IPS-18c (cell line): Measurements from ENCODE around the gene CCND1.
A peak's percentile ranks its signal among the peaks of the same experiment; 100 is the strongest.
"Not testable (repeated sequence)": the region's sequence is repeated elsewhere in the genome, so short reads cannot be mapped to it uniquely, and the experiment has no call there.

Experiments
- H3K4me3 ChIP-seq: 2 replicates; pipeline ENCODE4 v1.7.0; 2013; ENCODE audit warnings: low read depth, mild to moderate bottlenecking, low read length, moderate library complexity; ENCODE audit not compliant: insufficient read depth
- H3K9me3 ChIP-seq: one replicate; pipeline ENCODE4 v1.6.1; 2013; ENCODE audit warnings: mild to moderate bottlenecking, low read length, moderate library complexity; ENCODE audit not compliant: control insufficient read depth, insufficient read depth

The CCND1 gene

DNA sequence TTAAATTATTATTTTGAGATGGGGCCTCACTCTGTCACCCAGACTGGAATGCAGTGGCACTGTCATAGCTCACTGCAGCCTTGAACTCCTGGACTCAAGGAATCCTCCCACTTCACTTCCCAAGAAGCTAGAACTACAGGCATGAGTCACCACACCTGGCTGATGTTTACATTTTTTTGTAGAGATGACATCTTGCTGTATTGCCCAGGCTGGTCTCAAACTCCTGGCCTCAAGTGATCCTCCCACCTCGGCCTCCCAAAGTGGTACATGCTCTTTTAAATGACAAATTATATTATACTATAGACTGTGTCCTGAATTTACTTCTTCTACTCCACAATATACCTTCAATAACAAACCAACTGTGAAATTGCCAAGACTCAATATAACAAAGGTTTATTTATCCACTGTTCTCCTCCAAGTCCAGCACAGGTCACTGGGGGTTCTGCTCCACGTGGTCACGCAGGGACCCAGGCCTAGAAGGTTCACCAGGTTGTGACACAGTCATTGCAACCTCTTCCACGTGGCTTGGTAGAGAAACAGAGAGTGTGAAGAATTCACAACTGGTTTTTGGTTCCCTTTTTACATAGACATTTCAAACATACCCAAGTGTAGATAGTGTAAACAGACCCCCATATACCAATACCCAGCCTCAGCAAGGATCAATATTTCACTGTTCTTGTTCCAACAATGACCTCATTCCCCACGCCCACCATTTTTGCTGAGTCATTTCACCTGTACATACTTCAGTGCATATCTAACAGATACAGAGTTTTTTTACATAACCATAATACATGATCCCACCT is 47.2 kb downstream of the CCND1 start:
- H3K9me3 ChIP-seq, H3K4me3 ChIP-seq: not testable (repeated sequence)

DNA sequence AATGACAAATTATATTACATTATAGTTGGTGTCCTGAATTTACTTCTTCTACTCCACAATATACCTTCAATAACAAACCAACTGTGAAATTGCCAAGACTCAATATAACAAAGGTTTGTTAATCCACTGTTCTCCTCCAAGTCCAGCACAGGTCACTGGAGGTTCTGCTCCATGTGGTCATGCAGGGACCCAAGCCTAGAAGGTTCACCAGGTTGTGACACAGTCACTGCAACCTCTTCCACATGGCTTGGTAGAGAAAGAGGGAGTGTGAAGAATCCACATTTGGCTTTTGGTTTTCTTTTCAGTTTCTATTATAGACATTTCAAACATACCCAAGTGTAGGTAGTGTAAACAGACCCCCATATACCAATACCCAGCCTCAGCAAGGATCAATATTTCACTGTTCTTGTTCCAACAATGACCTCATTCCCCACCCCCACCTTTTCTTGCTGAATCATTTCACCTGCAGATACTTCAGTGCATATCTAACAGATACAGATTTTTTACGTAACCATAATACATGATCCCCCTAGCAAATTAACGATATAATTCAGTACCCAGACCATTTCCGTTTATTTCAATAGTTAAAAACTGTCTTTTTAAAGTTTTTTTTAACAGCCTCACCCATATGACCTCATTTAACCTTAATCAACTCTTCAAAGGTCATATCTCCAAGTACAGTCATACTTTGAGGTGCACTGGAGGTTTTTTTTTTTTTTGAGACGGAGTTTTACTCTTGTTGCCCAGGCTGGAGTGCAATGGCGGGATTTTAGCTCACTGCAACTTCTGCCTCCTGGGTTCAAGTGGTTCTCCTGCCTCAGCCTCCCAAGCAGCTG is 48.7 kb downstream of the CCND1 start:
- Histone ChIP-seq H3K4me3 (no peak overlapping the region), H3K9me3 (no peaks in the 10 kb centered on the region)

DNA sequence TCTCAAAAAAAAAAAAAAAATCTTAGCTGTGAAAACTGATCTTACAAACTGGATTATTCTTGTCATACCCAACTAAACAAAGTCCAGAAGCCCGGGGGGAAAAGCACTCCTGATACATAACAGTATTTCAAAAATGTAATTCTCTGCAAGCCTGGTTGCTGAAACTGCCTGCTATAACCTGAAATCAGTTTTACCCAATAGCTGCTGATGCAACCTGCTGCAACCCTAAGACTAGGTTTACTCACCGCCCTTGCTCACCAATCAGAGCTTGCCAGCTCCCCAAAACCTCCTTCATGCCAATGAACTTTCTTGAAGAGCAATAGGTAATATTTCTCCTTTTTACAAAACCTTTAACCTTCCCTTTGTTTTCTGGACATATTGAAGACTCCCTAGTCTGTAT is 50.5 kb downstream of the CCND1 start:
- Histone ChIP-seq H3K4me3 (no peak overlapping the region), H3K9me3 (no peaks in the 10 kb centered on the region)

DNA sequence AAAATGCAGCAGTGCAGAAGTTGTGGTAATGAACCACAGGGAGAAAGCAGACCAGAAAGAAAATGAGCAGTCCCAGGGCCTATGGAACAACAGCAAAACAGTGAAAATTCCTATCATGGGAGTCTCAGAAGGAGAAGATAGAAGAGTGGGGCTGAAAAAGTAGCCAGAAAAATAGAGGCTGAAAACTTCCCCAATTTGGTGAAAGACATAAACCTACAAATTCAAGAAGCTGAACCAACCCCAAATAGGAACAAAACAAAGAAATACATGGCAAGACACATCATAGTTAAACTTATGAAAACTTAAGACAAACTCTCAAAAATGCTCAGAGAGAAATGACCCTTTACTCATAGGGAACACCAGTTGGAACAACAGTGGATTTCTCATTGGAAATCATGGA is 51.5 kb downstream of the CCND1 start:
- Histone ChIP-seq H3K9me3 (no peaks in the 10 kb centered on the region), H3K4me3 (no peak overlapping the region)

DNA sequence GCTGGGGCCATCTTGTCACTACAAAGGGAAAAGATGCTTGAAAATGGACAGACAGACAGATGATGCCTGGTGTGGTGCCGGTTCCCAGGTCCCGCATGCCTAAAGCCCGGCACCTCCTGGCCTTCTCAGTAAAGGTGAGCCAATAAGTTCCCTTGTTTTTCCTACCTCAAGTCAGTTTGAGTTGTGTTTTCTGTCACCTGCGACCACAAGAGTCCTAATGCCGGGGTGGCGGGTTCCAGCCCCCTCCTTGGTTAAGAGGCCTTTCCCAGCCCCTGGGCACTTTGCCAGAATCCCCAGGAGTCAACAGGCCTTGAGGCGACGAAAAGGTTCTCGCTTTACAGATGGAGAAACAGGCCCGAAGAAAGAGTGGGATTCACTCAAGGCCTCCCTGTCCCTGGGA is 53.8 kb downstream of the CCND1 start:
- H3K4me3 ChIP-seq, result no peak overlapping the region
- no peaks in the 10 kb centered on the region for H3K9me3 ChIP-seq

DNA sequence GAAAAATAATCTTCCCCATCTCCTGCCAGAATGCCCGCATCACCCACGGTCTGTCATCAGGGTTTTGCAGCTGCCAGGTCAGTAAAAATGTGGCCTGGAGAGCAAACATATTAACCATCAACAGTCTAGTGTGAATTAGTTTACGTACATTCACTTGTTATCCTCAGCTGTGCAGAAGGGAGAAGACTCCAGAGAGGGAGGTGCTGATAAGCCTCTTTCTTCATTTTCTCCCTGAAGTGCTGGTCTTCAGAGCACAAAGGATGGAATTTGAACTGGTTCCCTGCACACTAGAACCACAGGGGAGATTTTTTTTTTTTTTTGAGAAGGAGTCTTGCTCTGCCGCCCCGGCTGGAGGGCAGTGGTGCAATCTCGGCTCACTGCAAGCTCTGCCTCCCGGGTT is 54.6 kb downstream of the CCND1 start:
- Histone ChIP-seq H3K9me3 (no peaks in the 10 kb centered on the region), H3K4me3 (no peak overlapping the region)

DNA sequence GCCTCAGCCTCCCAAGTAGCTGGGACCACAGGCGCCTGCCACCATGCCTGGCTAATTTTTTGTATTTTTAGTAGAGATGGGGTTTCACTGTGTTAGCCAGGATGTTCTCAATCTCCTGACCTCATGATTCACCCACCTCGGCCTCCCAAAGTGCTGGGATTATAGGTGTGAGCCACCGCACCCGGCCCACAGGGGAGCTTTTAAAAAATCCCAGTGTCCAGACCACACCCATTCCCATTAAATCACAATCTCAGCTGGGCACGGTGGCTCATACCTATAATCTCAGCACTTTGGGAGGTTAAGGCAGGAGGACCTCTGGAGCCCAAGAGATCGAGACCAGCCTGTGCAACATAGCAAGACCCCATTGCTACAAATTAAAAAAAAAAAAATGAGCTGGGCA is 55.0 kb downstream of the CCND1 start:
- not testable (repeated sequence) for H3K9me3 ChIP-seq, H3K4me3 ChIP-seq

DNA sequence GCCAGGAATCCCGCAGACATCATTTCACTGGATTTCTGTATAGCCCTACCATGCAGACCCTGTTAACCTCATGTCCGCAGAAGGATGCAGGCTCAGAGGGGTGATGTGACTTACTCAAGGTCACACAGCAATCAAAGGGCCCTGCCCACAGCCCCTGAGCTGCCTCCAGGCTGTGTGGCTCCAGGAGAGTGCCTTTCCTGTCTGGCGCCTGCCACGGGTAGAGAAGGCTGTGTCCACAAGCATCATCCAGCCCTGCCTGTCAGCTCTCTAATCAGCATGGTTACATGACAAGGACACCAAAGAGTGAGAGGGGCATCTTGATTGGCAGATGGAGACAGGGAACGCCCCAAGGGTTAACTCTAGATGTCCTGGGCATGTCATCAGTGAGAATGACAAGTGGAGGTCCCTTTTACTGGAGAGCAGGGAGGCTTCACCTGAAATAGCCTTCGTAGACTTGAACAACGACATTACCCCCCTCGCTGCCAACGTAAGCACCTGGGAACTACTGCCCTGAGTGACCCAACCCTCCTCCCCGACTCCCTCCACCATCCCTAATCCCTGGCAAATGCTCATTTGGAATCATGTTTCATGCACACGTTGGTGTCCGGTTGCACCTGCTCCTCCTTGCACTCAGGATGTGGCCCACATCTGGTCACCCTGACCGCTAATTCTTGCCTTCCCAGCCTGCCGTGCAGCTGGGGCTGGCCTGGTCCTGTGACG is 56.0 kb downstream of the CCND1 start:
- no peaks in the 10 kb centered on the region for H3K9me3 ChIP-seq
- no peak overlapping the region for H3K4me3 ChIP-seq

DNA sequence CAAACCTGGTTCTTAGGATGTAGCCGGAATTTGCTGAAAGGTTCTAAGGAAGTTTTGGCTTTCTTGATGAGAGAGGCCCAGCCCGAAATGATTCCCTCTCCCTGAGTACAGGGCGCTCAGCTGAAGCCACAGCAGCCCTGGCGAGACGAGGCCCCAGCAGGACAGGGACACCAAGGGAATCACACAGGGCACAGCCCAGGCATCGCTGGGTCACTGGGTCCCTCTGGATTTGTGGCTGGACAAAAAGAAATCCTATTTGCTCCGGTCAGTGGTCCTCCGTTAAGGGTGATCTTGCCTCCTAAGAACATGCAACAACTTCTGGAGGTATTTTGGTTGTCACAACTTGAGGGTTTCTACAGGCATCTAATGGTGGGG is 56.5 kb downstream of the CCND1 start:
- no peaks in the 10 kb centered on the region for H3K9me3 ChIP-seq
- no peak overlapping the region for H3K4me3 ChIP-seq

DNA sequence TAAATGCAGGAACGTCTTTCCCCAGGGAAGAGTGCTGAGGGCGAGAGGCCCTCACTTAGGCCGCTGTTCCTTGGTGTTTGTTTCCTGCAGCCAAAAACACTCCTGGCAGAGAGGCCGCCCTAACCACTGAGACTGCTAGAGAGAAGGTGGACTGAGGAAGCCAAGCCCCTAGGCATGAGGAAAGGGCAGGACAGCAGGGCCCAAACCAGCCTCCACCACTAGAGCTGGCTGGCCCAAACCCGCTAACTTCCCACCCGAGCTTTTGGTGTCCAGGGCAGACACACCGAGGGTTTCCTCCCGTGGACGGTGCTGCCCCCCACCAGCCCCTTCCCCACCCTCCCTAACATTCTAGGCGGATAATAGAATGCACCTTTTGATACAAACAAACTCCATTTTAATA is 56.9 kb downstream of the CCND1 start:
- Histone ChIP-seq H3K9me3 (no peaks in the 10 kb centered on the region), H3K4me3 (no peak overlapping the region)

DNA sequence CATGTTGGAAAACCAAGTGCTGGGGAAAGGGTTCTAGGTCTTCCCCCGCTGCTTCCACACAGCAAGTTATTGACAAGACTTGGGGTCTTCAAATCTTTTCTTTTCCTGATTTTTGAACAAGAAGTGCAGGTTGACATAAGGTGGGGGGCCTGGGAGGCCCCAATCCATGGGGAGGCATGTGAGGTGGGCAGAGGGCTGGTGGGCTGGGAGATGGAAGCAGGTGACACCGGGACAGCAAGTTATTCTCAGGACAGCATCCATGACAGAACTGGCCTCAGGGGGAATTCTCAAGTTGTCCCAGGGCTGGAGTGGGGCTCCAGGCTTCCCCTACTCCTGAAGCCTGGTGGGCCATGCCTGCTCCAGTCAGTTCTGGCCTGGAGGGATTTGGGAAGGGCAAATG is 57.4 kb downstream of the CCND1 start:
- Histone ChIP-seq H3K9me3 (no peaks in the 10 kb centered on the region), H3K4me3 (no peak overlapping the region)

DNA sequence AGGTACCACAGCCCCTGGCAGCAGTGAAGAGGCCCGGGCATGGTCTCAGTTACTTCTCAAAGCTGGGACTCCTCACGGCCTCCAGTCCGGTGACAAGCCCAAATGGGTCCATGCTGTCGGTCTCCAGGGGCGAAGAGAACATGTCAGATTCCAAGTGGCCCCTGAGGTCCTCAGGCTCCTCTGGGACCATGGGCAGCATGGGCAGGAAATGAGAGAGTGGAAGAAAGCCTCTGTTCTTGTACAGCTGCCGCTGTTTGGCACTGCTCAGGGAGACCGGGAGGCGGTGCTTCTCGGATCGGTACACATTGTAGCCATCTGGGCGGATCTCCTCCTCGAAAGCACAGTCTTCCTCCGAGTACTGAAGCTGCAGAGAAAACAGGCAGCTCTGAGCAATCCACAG is 58.3 kb downstream of the CCND1 start:
- no peak overlapping the region for H3K4me3 ChIP-seq
- H3K9me3 ChIP-seq, result no peaks in the 10 kb centered on the region

DNA sequence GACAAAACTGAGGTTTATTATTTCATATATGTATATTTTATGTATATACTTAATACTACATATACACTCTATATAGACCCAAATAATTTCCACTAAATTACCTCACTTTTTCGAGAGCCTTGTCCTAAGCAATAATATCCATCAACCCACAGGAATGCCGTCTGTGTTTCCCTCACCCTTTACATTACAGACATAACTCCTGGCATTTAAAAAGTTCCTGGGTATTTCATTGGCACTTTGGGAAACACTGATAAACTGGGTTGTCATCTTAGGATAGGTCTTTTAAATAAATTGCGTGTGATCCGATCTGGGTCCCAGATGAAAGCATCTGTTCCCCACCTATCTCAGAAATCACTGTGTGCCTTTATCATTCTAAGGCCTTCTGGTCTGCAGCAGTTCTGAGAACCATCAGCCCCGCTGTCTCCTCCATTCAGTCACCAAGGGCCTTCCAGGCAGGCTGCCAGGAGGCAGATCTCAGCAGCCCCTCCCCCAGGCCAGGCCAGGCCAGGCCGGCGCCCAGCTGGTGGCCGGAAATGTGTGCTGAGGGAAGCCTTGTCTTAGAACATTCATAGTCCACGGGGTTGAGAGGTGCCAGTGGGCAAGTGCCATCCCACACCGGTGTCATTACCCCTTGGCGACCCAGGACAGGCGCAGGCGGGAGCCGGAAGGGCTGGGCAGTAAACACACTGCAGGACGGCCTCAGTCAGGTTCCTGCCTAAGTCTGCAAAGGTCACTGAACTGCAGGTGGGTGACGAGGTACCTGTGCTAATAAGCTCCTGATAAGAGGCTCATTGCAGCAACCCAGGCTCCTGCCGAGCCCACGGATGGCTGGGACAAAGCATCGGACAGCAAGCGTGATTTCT is 59.6 kb downstream of the CCND1 start:
- H3K4me3 ChIP-seq, result no peak overlapping the region
- no peaks in the 10 kb centered on the region for H3K9me3 ChIP-seq

DNA sequence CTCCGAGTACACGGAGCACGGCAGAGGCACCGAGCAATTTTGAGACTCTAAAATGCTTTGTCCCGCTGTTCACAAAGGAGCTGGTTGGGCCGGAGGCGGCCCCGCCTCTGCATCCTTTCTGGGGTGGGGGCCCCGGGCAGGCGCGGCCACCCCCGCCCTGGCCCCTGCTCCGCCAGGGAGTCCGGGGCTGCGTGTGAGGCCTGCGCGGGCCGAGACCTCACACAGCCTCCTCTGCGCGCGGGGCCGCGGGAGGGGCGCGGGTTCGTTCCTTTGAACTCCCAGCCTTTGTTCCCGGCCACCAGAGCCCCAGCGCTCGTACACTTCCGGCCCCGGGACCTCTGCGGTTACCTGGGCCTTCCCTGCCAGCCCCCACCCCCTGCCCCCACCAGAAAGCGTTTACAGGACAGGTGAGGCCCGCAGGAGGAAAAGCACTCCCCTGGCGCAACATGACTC is 61.3 kb downstream of the CCND1 start:
- peak overlapping the region; percentile 43 for H3K4me3 ChIP-seq
- H3K9me3 ChIP-seq, result no peaks in the 10 kb centered on the region

DNA sequence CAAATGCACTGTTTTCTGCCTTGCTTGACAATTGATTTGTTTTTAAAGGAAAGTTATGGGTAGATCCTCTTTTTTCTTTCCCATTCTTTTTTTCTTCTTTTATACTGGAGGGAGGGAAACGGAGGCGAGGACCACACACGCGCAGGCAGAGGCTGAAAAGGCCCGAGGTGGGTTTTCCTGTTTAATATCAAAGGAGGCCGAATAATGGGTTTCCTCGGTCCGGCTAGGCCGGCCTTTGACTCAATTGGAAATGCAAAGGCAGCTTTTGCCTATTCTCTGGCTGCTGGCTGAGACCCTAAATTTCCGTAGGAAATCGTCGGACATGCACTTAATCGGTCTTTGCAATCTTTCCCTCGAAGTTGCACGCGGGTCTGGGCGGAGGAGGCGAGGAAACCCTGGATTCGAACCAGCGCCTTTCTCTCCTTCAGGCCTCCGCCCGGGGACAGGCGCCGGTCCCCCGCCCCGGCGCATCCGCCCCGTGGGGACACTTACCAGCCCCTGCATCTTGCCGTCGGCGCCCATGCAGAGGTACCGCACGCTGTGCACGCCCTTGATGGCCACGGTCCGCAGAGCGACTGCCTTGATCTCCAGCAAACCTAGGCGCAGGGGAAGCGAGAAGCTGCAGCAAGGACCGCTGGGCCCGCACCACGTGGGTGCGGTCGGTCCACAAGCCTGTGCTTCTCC is 62.0 kb downstream of the CCND1 start:
- peak overlapping the region; percentile 43; the same call in 1 of the 2 replicates for H3K4me3 ChIP-seq
- H3K9me3 ChIP-seq, result no peaks in the 10 kb centered on the region

DNA sequence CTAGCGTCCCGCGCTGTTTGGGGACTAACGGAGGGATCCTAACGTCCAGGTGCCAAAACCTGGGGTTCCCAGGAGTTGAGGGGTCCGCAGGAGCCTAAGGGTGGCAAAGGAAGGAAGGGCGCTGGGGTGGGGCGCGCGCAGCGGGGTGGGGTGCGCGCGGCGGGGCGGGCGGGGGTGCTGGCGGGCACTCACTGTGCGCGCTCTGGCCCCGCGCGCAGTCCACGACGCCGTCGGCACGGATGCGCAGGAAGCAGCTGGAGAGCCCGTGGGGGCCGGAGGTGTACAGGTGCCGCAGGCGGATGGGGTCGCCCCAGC is 62.5 kb downstream of the CCND1 start:
- Histone ChIP-seq H3K9me3 (no peaks in the 10 kb centered on the region), H3K4me3 (peak overlapping the region; percentile 50)
